ENCODE results near the gene KIAA0232. TPM values are rescaled to one million over a fixed set of nuclear protein-coding genes. Genes with fewer than 3 reads are reported as not detected.
"Not testable (repeated sequence)": the region's sequence is repeated elsewhere in the genome, so short reads cannot be mapped to it uniquely, and the experiment has no call there.

KIAA0232 gene
- total RNA-seq, 2 experiments from 2014 or later = 12.8 to 13.3 TPM

- Mint-ChIP-seq H3K36me3 (ENCODE audit: low read depth) (peaks cover 13% of the 10 kb centered on the region), H3K4me3 (peak overlapping the region; percentile 5), H3K4me1 (ENCODE audit: low read depth) (peaks cover 59% of the 10 kb centered on the region), H3K27ac (no peak overlapping the region), H3K9me3 (no peaks in the 10 kb centered on the region), H3K27me3 (no peaks in the 10 kb centered on the region)
- DNase-seq = no peak
- ChIA-PET POLR2A (interaction anchor here (0.9 to 5.5 kb wide), 3 partner anchors 19 to 91 kb away, joined by 3 to 28 read pairs (median 8); partner anchors contain the start of genes BLOC1S4 and S100P), CTCF (interaction anchor here (1.0 to 2.9 kb wide), 4 partner anchors 8 to 87 kb away, joined by 3 to 13 read pairs (median 5); no protein-coding TSS in a partner anchor)
- ATAC-seq = no peak
- intact Hi-C loops (cut with micrococcal nuclease) = no loop called here
- TF ChIP-seq, protein P1, sequence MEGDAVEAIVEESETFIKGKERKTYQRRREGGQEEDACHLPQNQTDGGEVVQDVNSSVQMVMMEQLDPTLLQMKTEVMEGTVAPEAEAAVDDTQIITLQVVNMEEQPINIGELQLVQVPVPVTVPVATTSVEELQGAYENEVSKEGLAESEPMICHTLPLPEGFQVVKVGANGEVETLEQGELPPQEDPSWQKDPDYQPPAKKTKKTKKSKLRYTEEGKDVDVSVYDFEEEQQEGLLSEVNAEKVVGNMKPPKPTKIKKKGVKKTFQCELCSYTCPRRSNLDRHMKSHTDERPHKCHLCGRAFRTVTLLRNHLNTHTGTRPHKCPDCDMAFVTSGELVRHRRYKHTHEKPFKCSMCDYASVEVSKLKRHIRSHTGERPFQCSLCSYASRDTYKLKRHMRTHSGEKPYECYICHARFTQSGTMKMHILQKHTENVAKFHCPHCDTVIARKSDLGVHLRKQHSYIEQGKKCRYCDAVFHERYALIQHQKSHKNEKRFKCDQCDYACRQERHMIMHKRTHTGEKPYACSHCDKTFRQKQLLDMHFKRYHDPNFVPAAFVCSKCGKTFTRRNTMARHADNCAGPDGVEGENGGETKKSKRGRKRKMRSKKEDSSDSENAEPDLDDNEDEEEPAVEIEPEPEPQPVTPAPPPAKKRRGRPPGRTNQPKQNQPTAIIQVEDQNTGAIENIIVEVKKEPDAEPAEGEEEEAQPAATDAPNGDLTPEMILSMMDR (IDR thresholded peaks at IDR 0.05) = no peak
These were observed 3.0 kb downstream of the KIAA0232 start for GRCh38 chr4:6785572-6785925.

- peaks cover 62% of the 10 kb centered on the region for H3K4me1 Mint-ChIP-seq (ENCODE audit: low read depth)
- H3K27ac Mint-ChIP-seq = peak overlapping the region; percentile 65
- DNase-seq (no peak), ATAC-seq (no peak)
- H3K4me3 Mint-ChIP-seq = no peak overlapping the region
- no peaks in the 10 kb centered on the region for H3K27me3 Mint-ChIP-seq
- TF ChIP-seq, protein P1 (IDR thresholded peaks at IDR 0.05) = no peak
- intact Hi-C loops (cut with micrococcal nuclease) = no loop called here
- H3K9me3 Mint-ChIP-seq = peaks cover 7% of the 10 kb centered on the region
- CTCF ChIA-PET = no interaction called here
- H3K36me3 Mint-ChIP-seq (ENCODE audit: low read depth) = peaks cover 30% of the 10 kb centered on the region
- POLR2A ChIA-PET = interaction anchor here (1.0 kb wide), 1 partner anchor 15 kb away, joined by 4 read pairs; no protein-coding TSS in a partner anchor
These were observed 5.6 kb downstream of the KIAA0232 start for GRCh38 chr4:6788123-6788522.

GRCh38 chr4:6791245-6791644 lies 8.7 kb downstream of the KIAA0232 start:
- ATAC-seq; intact Hi-C loops (cut with micrococcal nuclease); H3K9me3 Mint-ChIP-seq; H3K27me3 Mint-ChIP-seq; POLR2A ChIA-PET; H3K4me3 Mint-ChIP-seq; H3K27ac Mint-ChIP-seq; DNase-seq: not testable (repeated sequence)
- H3K36me3 Mint-ChIP-seq (ENCODE audit: low read depth) = peaks cover 39% of the 10 kb centered on the region
- peaks cover 63% of the 10 kb centered on the region for H3K4me1 Mint-ChIP-seq (ENCODE audit: low read depth)
- CTCF ChIA-PET = interaction anchor here (1.2 kb wide), 1 partner anchor 82 kb away, joined by 5 read pairs; no protein-coding TSS in a partner anchor

DNA sequence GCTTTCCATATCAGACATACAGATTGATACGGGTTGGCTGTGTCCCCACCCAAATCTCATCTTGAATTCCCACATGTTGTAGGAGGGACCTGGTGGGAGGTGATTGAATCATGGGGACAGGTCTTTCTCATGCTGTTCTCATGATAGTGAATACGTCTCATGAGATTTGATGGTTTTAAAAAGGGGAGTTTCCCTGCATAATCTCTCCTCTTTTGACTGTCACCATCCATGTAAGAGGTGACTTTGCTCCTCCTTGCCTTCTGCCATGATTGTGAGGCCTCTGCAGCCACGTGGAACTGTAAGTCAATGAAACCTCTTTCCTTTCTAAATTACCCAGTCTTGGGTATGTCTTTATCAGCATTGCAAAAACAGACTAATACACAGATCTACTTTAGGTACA lies 9.3 kb downstream of the KIAA0232 start:
- intact Hi-C loops (cut with micrococcal nuclease); DNase-seq; H3K27me3 Mint-ChIP-seq; POLR2A ChIA-PET; H3K9me3 Mint-ChIP-seq; H3K4me3 Mint-ChIP-seq: not testable (repeated sequence)
- Mint-ChIP-seq H3K27ac (peak overlapping the region; percentile 31), H3K36me3 (ENCODE audit: low read depth) (peaks cover 43% of the 10 kb centered on the region), H3K4me1 (ENCODE audit: low read depth) (peaks cover 66% of the 10 kb centered on the region)
- peak; percentile 49 for ATAC-seq
- CTCF ChIA-PET = interaction anchor here (1.2 kb wide), 1 partner anchor 82 kb away, joined by 5 read pairs; no protein-coding TSS in a partner anchor

GRCh38 chr4:6794189-6794588 lies 11.7 kb downstream of the KIAA0232 start:
- ATAC-seq (peak; percentile 24), DNase-seq (no peak)
- H3K27me3 Mint-ChIP-seq = no peaks in the 10 kb centered on the region

DNA sequence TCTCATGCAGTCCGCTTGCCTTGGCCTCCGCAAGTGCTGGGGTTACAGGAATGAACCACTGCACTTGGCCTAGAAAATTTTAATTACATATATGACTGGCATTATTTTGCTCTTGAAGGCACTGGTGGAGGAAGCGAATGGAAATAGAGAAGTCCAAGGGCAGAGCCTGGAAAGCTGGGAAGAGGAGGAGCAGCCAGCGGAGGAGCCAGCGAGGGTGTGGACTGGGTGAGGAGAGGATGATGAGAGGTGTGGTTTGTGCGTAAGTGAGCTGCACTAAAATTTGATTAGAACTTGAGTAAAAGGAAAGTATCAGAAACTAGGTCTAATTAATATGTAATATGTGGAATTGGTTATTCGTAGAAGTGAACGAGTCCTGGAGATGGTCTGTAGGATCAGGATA lies 13.3 kb downstream of the KIAA0232 start:
- Mint-ChIP-seq H3K4me1 (ENCODE audit: low read depth) (peaks cover 59% of the 10 kb centered on the region), H3K9me3 (peaks cover 7% of the 10 kb centered on the region), H3K4me3 (no peak overlapping the region), H3K27me3 (no peaks in the 10 kb centered on the region), H3K36me3 (ENCODE audit: low read depth) (peaks cover 40% of the 10 kb centered on the region), H3K27ac (no peak overlapping the region)
- intact Hi-C loops (cut with micrococcal nuclease) = no loop called here
- CTCF ChIA-PET = interaction anchor here (0.7 to 2.6 kb wide), 5 partner anchors 10 to 78 kb away, joined by 3 to 7 read pairs (median 4); no protein-coding TSS in a partner anchor
- POLR2A ChIA-PET = interaction anchor here (0.8 kb wide), 1 partner anchor 80 kb away, joined by 3 read pairs; the partner anchor contains the start of gene BLOC1S4
- TF ChIP-seq, protein P1 (IDR thresholded peaks at IDR 0.05) = no peak
- ATAC-seq (no peak), DNase-seq (no peak)

More at GRCh38 chr4:6794189-6794588, 11.7 kb downstream of the KIAA0232 start:
- intact Hi-C loops (cut with micrococcal nuclease) = no loop called here
- H3K27ac Mint-ChIP-seq = peak overlapping the region; percentile 26
- POLR2A ChIA-PET = interaction anchor here (1.5 kb wide), 1 partner anchor 10 kb away, joined by 5 read pairs; no protein-coding TSS in a partner anchor
- H3K36me3 Mint-ChIP-seq (ENCODE audit: low read depth) = peaks cover 40% of the 10 kb centered on the region
- CTCF ChIA-PET = interaction anchor here (1.7 kb wide), 1 partner anchor 10 kb away, joined by 6 read pairs; no protein-coding TSS in a partner anchor
- peaks cover 59% of the 10 kb centered on the region for H3K4me1 Mint-ChIP-seq (ENCODE audit: low read depth)
- TF ChIP-seq, protein P1 (IDR thresholded peaks at IDR 0.05) = no peak
- peaks cover 7% of the 10 kb centered on the region for H3K9me3 Mint-ChIP-seq
- H3K4me3 Mint-ChIP-seq = no peak overlapping the region

GRCh38 chr4:6797368-6797767 lies 14.8 kb downstream of the KIAA0232 start:
- H3K9me3 Mint-ChIP-seq; ATAC-seq; H3K27me3 Mint-ChIP-seq; H3K4me3 Mint-ChIP-seq; DNase-seq; intact Hi-C loops (cut with micrococcal nuclease); H3K27ac Mint-ChIP-seq: not testable (repeated sequence)
- Mint-ChIP-seq H3K4me1 (ENCODE audit: low read depth) (peaks cover 51% of the 10 kb centered on the region), H3K36me3 (ENCODE audit: low read depth) (peaks cover 29% of the 10 kb centered on the region)
- ChIA-PET CTCF (interaction anchor here (1.1 to 2.6 kb wide), 4 partner anchors 9 to 76 kb away, joined by 3 to 7 read pairs (median 4); no protein-coding TSS in a partner anchor), POLR2A (interaction anchor here (1.0 kb wide), 1 partner anchor 14 kb away, joined by 3 read pairs; no protein-coding TSS in a partner anchor)

All from activated CD8-positive, alpha-beta T cell treated with anti-CD3 and anti-CD28 coated beads for 36 hours (primary cell).